Hematopoietic multipotent progenitor cell treated with erythropoietin and hydrocortisone succinate and interleukin-3 and kit ligand, for 17 days (in vitro differentiated cells): ENCODE data around the gene PRF1.
"Not testable (repeated sequence)": the region's sequence is repeated elsewhere in the genome, so short reads cannot be mapped to it uniquely, and the experiment has no call there.

Source experiments
- DNase-seq: peaks from one replicate; pipeline ENCODE4 v3.0.0-alpha.2; 2015; ENCODE audit warnings: low spot score

PRF1 gene

GRCh38 chr10:70602665-70603448, at the start of gene PRF1:
Gene PRF1, minus strand, starts transcription at chr10:70602741. Its CDS starts 1,839 bp downstream, at chr10:70600902.
- no peak for DNase-seq

DNA sequence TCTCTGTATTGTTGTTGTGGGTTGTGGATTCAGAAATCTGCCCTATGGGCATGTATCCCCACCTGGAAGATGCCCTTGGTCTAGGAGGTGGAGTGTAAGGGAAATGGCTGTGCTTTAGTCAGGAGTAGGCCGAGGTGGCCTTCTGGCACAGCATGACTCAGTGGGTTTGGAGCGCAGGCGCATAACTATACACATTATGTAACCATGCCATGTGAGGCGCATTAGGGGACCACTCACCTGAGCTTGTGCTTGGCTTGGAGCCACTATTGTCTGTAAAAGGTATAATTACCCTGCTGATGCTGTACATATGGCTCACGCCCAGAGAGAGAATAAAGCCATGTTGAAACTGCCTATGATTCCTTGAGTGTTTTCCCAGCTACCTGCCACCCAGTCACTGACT, 49.1 kb upstream of the PRF1 start:
- DNase-seq: no peak

- DNase-seq: no peak
These were observed 48.2 kb upstream of the PRF1 start for GRCh38 chr10:70650718-70651117.

DNA sequence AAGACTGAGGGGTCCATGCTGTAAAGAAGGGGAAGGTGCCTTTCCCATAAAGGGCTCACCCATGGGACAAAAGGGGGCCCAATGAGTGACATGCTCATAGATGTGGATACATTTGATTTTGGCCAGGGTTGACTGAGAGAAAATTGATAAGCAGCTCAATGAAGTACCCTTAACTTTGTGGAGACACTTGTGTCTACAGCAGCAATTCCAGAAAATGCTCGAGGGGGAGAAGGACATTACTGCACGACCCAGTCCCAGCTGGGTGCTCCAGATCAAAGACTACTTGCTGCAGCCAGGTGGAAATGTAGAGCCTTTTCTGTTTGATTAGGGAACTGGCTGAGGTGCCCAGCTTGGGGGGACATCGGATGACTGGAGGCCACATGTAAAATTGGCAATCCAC, 47.6 kb upstream of the PRF1 start:
- no peak for DNase-seq

DNA sequence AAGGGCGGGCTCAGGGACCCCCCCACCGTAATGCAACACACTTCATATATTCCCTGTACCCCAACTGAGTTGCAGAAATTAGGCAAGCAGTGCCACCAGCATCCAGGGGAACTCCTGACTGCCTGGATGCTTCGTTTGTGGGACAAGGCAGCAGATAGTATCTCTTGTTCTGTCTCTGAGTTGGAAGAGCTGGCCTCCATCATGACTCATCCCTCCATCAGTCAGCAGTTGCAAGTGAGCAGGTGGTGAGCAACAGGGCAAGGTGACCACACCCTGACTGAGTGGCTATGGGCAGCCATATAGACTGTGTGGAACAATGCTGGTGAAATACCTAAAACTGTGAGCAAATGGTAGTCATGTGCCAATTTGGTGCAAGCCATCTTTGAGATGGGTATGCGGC, 47.0 kb upstream of the PRF1 start:
- DNase-seq: no peak

GRCh38 chr10:70648427-70648826, 45.9 kb upstream of the PRF1 start:
- DNase-seq: no peak

DNA sequence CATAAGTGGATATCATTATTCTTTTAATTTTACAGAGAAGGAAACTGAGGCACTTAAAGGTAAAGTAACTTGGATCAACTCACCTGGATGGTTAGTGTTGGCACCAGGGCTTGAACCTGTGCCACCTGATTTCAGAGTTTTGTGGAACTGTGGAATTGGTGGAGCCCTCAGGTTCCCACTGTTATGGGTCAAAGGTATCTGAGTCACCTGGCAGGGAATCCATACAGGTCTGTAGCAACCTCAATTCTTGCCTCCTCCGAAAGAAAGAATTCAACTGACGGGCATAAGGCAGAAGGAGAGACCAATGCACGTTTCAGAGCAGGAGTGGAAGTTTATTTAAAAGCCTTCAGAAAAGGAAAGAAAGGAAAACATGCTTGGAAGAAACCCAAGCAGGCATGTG, 44.5 kb upstream of the PRF1 start:
- no peak for DNase-seq

GRCh38 chr10:70644959-70645358, 42.4 kb upstream of the PRF1 start:
- DNase-seq: not testable (repeated sequence)

DNA sequence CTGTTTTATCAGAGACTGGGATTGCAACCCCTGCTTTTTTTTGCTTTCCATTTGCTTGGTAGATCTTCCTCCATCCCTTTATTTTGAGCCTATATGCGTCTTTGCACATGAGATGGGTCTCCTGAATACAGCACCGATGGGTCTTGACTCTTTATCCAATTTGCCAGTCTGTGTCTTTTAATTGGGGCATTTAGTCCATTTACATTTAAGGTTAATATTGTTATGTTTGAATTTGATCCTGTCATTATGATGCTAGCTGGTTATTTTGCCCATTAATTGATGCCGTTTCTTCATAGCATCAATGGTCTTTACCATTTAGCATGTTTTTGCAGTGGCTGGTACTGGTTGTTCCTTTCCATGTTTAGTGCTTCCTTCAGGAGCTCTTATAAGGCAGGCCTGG, 40.7 kb upstream of the PRF1 start:
- DNase-seq: not testable (repeated sequence)

GRCh38 chr10:70639640-70640383, 37.3 kb upstream of the PRF1 start:
- DNase-seq: not testable (repeated sequence)

DNA sequence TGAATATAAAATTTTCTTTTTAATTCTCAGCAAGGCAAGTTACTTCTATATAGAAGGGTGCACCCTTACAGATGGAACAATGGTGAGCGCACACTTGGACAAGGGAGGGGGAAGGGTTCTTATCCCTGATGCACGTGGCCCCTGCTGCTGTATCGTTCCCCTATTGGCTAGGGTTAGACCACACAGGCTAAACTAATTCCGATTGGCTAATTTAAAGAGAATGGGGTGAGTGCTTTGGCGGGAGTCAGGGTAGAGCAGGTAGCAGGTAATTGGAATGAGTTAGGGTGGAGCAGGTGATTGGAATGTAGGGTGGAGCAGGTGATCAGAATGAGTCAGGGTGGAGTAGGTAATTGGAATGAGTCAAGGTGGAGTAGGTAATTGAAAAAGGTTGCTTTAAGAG, 32.0 kb upstream of the PRF1 start:
- DNase-seq: not testable (repeated sequence)

DNA sequence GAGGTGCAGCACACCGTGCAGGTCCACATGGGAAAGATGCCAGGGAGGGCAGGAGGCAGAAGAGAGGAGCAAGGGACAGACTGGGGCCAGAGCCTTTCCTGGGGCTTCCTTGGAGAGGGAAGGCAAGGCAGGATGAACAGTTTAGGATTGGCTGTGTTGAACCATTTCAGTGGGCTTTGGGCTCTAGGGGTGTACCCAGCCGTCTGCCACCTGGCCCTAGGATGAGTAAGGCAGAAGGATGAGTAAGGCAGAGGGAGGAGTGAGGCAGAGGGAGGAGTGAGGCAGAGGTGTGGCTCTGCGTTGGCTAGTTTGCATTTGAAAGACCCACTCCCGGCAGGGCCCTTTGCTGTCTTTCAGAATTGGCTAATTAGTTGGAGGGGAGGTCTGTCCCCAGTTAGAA, 31.5 kb upstream of the PRF1 start:
- no peak for DNase-seq

GRCh38 chr10:70631735-70632134, 29.2 kb upstream of the PRF1 start:
- DNase-seq: not testable (repeated sequence)

DNA sequence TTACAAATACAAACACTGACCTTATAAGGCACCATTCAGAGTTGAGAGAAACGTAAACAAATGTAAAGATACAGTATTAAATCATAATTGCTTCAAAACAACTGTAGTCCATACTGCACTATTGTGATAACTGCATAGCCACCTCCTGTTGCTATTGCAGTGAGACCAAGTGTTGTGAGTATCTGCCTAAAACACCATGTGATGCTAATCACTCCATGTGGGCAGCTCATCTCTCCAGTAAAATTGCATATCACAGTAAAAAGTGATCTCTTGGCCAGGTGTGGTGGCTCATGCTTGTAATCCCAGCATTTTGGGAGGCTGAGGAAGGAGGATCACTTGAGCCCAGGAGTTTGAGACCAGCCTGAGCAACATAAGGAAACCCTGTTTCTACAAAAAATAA, 26.8 kb upstream of the PRF1 start:
- DNase-seq: no peak

- no peak for DNase-seq
These were observed 23.5 kb upstream of the PRF1 start for GRCh38 chr10:70626056-70626455.

GRCh38 chr10:70622981-70623844, 20.7 kb upstream of the PRF1 start:
- no peak for DNase-seq

GRCh38 chr10:70622541-70622940, 20.0 kb upstream of the PRF1 start:
- DNase-seq: no peak

DNA sequence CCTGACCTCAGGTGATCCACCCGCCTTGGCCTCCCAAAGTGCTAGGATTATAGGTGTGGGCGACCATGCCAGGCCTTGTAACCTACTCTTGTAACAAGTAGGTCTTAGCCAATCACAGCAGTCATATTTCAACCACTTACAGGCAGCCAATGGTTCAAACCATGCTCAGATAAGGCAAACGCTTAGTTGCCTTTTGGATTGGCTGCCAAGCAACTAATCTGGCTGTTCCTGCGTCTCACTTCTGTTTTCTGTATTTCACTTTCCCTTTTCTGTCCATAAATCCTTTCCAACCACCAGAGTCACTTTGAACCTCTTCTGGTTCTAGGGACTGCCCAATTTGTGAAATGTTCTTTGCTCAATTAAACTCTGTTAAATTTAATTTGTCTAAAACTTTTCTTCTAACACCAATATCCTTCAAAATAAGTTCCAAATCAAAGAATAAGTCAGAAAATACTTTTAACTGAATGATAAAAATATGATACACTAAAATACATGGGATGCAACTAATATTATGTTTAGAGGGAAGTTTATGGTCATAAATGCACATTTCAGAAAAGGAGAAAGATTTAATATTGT, 19.1 kb upstream of the PRF1 start:
- DNase-seq: no peak

GRCh38 chr10:70620020-70620289, 17.4 kb upstream of the PRF1 start:
- DNase-seq: no peak

- no peak for DNase-seq
These were observed 16.9 kb upstream of the PRF1 start for GRCh38 chr10:70619271-70620019.

GRCh38 chr10:70618663-70619062, 16.1 kb upstream of the PRF1 start:
- DNase-seq: no peak
